ENCODE results near the gene ACYP1. TPM values are rescaled to one million over a fixed set of nuclear protein-coding genes. Genes with fewer than 3 reads are reported as not detected.

ACYP1 gene
- total RNA-seq, 4 donors from 2014 or later: 4.2 to 24.3 (median 9.9) TPM

DNA sequence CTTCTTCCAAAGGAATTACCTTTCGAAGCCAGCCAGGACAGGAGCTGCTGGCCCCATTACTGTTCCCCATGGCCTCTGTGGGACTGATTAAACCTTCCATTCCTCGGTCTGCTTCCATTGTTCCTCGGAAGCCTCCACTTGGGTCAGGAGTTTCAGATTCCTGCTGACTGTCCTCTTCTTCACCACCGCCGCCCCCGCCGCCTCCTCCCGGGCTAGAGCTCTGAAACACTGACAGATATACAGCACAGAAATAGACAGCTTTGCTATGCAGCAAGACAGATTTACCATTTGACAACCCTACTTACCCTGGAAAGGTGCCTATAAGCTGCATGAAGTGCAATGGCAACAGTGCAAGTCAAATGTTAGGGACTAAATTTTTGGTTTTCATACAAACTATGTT is 27.4 kb upstream of the ACYP1 start:
- peaks cover 6 to 100% (median 19%) of the 10 kb centered on the region in 3 donors for H3K36me3 ChIP-seq
- TF ChIP-seq EP300 (IDR thresholded peaks at IDR 0.05): no peak
- TF ChIP-seq, protein P1, sequence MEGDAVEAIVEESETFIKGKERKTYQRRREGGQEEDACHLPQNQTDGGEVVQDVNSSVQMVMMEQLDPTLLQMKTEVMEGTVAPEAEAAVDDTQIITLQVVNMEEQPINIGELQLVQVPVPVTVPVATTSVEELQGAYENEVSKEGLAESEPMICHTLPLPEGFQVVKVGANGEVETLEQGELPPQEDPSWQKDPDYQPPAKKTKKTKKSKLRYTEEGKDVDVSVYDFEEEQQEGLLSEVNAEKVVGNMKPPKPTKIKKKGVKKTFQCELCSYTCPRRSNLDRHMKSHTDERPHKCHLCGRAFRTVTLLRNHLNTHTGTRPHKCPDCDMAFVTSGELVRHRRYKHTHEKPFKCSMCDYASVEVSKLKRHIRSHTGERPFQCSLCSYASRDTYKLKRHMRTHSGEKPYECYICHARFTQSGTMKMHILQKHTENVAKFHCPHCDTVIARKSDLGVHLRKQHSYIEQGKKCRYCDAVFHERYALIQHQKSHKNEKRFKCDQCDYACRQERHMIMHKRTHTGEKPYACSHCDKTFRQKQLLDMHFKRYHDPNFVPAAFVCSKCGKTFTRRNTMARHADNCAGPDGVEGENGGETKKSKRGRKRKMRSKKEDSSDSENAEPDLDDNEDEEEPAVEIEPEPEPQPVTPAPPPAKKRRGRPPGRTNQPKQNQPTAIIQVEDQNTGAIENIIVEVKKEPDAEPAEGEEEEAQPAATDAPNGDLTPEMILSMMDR (IDR thresholded peaks at IDR 0.05): no peak
- TF ChIP-seq POLR2A (IDR thresholded peaks at IDR 0.05): no peak
- H3K9me3 ChIP-seq: no peaks in the 10 kb centered on the region
- H3K4me3 ChIP-seq: no peak overlapping the region
- 82 to 87% methylated on average over 8 of the region's 8 CpGs for WGBS, 2 donors
- H3K4me1 ChIP-seq: no peaks in the 10 kb centered on the region
- no peak for DNase-seq (ENCODE audit: low spot score in 2 of 2)
- H3K27ac ChIP-seq: no peak overlapping the region
- no peaks in the 10 kb centered on the region for H3K27me3 ChIP-seq

DNA sequence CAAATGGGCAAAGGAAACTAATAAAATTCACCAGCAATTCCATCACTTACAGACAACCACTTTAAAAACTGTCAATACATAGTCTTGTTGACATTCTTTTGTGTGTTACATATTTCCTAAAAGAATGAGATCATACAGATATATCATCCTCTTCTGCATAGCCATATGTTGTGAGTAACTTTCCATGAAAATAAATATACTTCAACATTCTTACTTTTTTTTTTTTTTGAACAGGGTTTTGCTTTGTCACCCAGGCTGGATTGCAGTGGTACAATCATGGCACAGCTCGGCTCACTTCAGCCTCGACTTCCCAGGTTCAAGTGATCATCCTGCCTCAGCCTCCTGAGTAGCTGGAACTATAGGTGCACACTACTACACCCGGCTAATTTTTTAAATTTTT is 26.5 kb upstream of the ACYP1 start:
- Histone ChIP-seq H3K9me3 (no peaks in the 10 kb centered on the region), H3K4me3 (no peak overlapping the region), H3K4me1 (no peaks in the 10 kb centered on the region), H3K36me3 (peaks cover 6 to 100% (median 16%) of the 10 kb centered on the region in 3 donors), H3K27me3 (no peaks in the 10 kb centered on the region), H3K27ac (no peak overlapping the region)
- no peak for DNase-seq (ENCODE audit: low spot score in 2 of 2)
- 87 to 96% methylated on average over 3 of the region's 3 CpGs for WGBS, 2 donors
- TF ChIP-seq POLR2A (IDR thresholded peaks at IDR 0.05): no peak
- no peak for TF ChIP-seq EP300 (IDR thresholded peaks at IDR 0.05)
- TF ChIP-seq, protein P1 (IDR thresholded peaks at IDR 0.05): no peak

DNA sequence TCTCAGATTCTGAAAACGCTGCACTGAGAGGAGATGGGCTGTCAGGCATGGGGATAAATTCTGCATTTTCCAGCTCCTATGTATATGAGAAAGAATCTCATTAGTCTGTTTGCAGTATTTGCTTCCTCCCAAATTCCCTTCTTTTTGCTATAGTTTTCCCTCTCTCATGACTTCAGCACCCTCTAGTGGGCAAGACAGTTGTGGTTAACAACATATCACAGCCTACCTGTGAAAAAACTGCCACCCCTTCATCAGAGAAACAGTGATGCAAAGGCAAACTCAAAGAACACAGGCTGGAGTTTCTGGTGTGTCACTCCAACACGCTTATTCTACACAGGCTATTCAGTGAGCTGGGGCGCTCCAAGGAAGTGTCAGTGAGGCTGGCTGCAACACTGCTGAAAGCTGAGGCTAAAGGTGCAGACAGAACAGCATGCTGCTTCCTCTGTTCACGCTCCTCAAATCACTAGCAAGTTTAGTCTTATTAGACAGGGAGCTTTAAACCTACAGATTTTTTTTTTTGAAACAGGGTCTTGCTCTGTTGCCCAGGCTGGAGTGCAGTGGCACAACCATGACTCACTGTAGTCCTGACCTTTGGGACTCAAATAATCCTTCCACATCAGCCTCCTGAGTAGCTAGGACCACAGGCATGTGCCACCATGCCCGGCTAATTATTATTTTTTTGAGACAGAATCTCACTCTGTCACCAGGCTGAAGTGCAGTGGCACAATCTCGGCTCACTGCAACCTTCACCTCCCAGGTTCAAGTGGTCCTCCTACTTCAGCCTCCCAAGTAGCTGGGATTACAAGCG is 24.9 kb upstream of the ACYP1 start:
- Histone ChIP-seq H3K9me3 (no peaks in the 10 kb centered on the region), H3K27ac (no peak overlapping the region), H3K36me3 (peaks cover 6 to 100% (median 16%) of the 10 kb centered on the region in 3 donors), H3K27me3 (no peaks in the 10 kb centered on the region), H3K4me3 (no peak overlapping the region), H3K4me1 (no peaks in the 10 kb centered on the region)
- DNase-seq (ENCODE audit: low spot score in 2 of 2): peak in 1 of 2 donors; percentile 92
- TF ChIP-seq POLR2A (IDR thresholded peaks at IDR 0.05): no peak
- TF ChIP-seq, protein P1 (IDR thresholded peaks at IDR 0.05): peak; percentile 52 to 83 (median 67)
- peak in 1 of 2 donors; percentile 9 for TF ChIP-seq EP300 (IDR thresholded peaks at IDR 0.05)
- WGBS, 2 donors: 60 to 71% methylated on average over 7 of the region's 7 CpGs

DNA sequence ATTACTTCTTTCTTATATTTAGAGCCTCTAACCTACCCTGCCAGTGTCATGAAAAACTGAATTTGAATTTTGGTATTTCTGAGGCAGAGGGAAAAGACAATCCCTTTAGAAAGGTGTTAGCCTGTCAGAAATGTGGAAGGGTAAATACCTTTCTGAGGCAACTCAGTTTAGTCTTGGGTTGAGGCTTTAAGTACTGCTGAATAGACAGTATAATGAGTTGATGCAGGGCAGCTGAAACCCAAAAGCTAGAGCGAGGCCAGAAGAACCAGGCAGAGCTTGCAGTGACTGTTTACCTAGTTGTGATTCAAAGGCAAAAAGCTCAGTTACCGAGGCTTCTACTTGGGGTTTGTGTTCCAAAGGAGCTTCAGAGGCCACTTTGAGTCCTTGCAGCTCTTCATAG is 24.3 kb upstream of the ACYP1 start:
- TF ChIP-seq POLR2A (IDR thresholded peaks at IDR 0.05) (no peak), EP300 (IDR thresholded peaks at IDR 0.05) (no peak)
- TF ChIP-seq, protein P1 (IDR thresholded peaks at IDR 0.05): no peak
- H3K27ac ChIP-seq: no peak overlapping the region
- DNase-seq (ENCODE audit: low spot score in 2 of 2): no peak
- 71 to 80% methylated on average over 2 of the region's 2 CpGs for WGBS, 2 donors
- H3K4me3 ChIP-seq: no peak overlapping the region
- H3K9me3 ChIP-seq: no peaks in the 10 kb centered on the region
- no peaks in the 10 kb centered on the region for H3K27me3 ChIP-seq
- no peaks in the 10 kb centered on the region for H3K4me1 ChIP-seq
- H3K36me3 ChIP-seq: peaks cover 3 to 100% (median 16%) of the 10 kb centered on the region in 3 donors

DNA sequence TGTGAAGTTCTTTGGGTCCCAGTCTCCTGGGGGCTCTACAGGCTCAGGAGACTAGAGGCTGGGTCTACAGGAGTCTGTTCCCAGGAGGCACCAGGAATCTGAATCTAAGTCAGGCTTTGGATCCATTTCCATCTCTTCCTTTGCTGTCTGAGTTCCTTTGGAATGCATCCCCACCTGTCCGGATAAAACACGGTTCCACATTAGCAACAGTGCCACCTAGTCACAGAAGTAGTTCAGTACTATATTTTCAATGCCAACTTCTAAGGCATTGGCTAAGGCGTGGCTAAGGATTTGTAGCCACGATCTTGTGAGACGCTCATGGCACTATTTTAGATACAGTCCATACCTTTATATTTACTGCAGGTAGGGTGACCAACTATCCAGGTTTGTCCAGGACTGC is 20.7 kb upstream of the ACYP1 start:
- TF ChIP-seq POLR2A (IDR thresholded peaks at IDR 0.05): no peak
- TF ChIP-seq, protein P1 (IDR thresholded peaks at IDR 0.05): peak in 1 of 5 experiments; percentile 19
- no peaks in the 10 kb centered on the region for H3K9me3 ChIP-seq

More for the DNA sequence above, 20.7 kb upstream of the ACYP1 start:
- H3K27ac ChIP-seq: no peak overlapping the region
- peaks cover 0 to 17% (median 2%) of the 10 kb centered on the region in 4 donors for H3K4me1 ChIP-seq
- 63 to 70% methylated on average over 5 of the region's 5 CpGs for WGBS, 2 donors
- H3K4me3 ChIP-seq: no peak overlapping the region
- no peak for DNase-seq (ENCODE audit: low spot score in 2 of 2)
- peaks cover 3 to 83% (median 16%) of the 10 kb centered on the region in 3 donors for H3K36me3 ChIP-seq
- H3K27me3 ChIP-seq: no peaks in the 10 kb centered on the region

All from tibial nerve (tissue), 4 donors.